Stimulated activated CD8-positive, alpha-beta memory T cell treated with anti-CD3 and anti-CD28 coated beads, Interleukin-12 subunit alpha, Interleukin-12 subunit beta, amount 100 ng/mL, for 24 hours (primary cell): ENCODE data around the gene NDUFA3.
"Not testable (repeated sequence)": the region's sequence is repeated elsewhere in the genome, so short reads cannot be mapped to it uniquely, and the experiment has no call there.

Source experiments
- DNase-seq: peaks from one replicate; pipeline ENCODE4 v3.0.0-alpha.2; 2020; ENCODE audit errors: extremely low read depth

The NDUFA3 gene

DNA sequence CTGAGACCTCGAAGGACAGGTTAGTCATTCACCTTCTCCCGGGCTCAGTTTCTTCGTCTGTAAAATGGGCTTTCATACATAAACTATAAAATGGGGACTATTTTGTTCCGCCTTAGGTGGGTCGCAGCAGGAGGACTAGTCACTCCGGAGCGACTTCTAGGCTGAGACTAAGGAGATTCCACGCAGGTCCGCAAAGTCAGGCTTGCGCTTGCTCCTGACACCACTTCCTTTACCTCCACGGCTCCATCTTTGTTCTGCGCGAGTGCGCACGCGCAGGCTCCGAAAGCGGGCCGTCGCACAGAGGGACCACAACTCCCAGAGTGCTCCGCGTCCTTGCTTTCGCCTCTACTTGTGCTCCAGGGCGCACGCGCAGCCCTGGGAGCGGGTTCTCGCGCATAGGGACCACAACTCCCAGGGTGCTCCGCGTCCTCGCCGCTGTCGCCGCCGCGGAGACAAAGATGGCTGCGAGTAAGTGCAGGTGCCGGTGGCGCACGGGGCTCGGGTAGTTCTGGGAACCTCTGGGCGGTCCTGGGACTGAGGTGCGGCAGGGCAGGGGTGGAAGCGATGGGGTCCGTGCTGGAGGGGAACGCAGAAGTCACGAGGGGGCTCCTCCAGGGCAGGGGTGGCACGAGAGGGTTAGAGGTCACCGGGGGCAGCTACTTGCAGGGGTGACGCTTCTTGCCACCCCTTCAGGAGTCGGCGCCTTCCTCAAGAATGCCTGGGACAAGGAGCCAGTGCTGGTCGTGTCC, at the start of gene NDUFA3:
NDUFA3 (plus strand) TSS at position 435 of the 749 bp plus-strand sequence; CDS start at position 459, 24 bp downstream.
- DNase-seq, result peak; percentile 95

DNA sequence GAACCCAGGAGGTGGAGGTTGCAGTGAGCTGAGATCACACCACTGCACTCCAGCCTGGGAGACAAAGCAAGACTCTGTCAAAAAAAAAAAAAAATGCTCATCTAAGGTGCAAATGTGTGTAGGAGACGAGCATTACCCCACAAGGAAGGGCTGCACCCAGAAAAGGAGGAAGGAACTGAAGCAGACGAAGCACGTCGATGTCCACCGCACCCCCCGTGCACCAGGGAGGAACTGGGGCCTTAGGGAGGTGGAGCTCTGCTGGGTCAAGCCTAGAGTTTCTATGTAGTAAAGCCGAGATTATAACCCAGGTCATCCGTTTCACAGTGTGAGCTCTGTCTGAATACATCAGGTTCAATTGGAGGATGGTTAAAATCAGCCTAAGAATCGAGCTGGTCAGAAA, 40.0 kb upstream of the NDUFA3 start:
- no peak for DNase-seq

- no peak for DNase-seq
These were observed 39.1 kb upstream of the NDUFA3 start, which contains the start of gene VSTM1 for GRCh38 chr19:54063350-54064116. TSS of gene VSTM1 (minus strand) at chr19:54063897. CDS start at chr19:54063777, 120 bp downstream.

DNA sequence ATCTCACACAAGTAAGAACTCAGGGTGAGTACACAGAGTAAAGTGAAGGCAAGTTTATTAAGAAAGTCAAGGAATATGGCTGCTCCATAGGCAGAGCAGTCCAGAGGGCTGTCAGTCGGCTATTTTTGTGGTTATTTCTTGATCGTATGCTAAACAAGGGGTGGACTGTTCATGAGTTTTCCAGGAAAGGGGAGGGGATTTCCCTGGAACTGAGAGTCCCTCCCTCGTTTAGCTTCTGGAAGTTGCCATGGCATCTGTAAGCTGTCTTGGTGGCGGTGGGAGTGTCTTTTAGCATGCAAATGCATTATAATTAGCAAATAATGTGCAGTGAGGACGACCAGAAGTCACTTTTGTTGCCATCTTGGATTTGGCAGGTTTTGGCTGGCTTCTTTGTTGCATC, 33.2 kb upstream of the NDUFA3 start:
- DNase-seq, result no peak

DNA sequence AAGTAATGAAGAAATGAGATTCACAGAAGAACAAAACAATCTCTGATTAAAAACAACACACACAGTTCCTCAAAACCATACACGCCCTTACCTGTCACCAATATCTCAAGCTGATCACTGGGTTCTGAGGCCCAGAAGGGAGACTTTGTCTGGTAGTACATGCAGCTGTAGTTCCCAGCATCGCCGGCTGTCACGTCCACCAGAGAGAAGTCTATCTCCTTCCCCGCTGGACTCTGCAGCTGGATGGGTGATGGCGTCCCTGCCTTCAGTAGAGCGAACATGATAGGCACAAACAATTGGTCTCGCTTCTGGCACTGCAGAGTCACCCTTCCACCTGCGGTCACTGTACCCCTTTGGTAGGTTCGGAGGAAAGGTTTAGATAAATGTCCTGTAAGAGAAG, 28.8 kb upstream of the NDUFA3 start:
- DNase-seq, result no peak

DNA sequence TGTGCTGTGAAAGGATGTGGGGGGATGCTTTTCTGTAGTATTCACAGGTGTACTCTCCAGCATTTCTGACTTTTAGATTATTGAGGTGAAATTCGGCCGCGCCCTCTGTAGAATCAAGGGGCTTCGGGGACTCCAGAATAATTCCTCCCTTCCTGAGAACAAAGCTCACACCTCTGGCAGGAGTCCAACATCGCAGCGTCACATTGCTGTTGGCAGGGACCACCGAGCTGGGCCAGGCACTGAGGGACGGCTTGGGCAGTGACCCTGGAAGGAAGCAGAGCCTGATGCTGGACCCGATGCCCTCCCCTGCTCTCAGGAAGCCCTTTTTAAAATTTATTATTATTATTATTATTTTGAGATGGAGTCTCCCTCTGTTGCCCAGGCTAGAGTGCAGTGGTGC, 27.8 kb upstream of the NDUFA3 start:
- no peak for DNase-seq

GRCh38 chr19:54077334-54077733, 25.3 kb upstream of the NDUFA3 start:
- no peak for DNase-seq

- DNase-seq, result no peak
These were observed 21.6 kb upstream of the NDUFA3 start, which contains the start of gene TARM1 for GRCh38 chr19:54081032-54081431. TSS of gene TARM1 (minus strand) at chr19:54081365. CDS start at chr19:54081340, 25 bp downstream.

- DNase-seq, result no peak
These were observed 18.2 kb upstream of the NDUFA3 start for GRCh38 chr19:54084410-54084809.

DNA sequence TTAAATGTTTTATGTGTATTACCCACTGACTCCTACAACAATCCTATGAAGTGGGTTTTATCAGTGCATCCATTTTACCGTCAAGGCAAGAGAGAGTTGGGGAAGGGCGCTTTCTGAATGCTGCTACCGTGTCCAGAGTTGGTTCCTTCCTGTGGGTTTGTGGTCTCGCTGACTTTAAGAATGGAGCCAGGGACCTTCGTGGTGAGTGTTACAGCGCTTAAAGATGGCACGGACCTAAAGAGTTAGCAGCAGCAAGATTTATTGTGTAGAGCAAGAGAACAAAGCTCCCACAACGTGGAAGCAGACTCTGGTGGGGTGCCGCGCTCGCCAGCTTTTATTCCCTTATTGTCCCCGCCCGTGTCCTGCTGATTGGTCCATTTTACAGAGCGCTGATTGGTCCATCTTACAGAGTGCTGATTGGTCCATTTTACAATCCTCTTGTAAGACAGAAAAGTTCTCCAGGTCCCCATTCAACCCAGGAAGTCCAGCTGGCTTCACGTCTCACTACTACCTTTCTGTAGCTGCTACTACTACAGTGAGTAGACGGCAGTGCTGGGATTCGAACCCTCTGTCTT, 8.1 kb upstream of the NDUFA3 start:
- DNase-seq, result no peak

DNA sequence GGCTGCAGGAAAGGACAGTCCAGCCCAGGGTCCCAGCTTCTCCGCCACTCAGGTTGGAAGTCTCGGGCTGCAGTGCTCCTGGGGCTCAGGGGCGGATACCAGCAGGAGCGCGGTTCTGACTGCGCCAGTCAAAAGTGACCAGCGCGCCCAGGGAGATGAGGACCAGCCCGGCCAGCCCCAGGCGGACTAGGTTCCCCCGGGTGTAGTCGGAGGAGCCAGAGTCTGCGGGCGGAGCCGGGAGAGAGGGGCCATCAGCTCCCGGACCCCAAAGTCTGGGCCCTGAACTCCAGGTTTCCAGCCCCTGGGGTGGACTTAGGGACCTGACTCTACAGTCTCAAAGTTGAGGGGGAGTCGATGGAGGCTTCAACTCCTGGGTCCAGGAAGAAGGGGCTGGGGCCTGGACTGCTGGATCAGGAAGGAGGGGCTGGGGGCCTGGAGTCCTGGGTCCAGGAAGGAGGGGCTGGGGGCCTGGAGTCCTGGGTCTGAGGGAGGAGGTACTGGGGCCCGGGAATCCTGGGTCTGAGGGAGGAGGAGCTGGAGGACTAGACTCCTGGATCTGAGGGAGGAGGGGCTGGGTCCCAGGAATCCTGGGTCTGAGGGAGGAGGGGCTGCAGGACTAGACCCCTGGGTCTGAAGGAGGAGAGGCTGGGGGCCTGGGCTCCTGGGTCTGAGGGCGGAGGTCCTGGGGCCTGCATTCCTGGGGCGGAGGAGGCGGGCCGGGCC, 7.4 kb upstream of the NDUFA3 start:
- no peak for DNase-seq

DNA sequence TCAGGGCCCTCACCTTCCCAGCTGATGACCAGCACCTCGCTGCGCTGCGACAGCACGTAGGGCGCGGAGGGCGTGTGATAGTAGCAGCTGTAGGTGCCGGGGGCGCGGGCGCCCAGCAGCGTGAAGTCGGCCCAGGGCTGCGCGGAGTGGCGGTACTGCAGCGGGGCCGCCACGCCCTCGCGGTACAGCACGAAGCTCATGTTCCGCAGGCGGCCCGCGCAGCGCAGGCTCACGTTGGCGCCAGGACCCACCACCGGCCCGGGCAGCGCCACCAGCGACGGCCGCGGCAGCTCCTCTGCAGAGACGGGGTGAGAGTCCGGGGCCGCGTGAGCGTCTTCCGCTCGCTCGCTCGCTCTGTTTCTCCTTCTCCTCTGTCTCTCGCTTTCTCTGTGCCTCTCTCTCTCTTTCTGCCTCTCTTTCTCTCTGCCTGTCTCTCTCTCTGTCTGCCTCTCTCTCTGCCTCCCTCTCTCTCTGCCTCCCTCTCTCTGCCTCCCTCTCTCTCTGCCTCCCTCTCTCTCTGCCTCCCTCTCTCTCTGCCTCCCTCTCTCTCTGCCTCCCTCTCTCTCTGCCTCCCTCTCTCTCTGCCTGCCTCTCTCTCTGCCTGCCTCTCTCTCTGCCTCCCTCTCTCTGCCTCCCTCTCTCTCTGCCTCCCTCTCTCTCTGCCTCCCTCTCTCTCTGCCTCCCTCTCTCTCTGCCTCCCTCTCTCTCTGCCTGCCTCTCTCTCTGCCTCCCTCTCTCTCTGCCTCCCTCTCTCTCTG, 6.6 kb upstream of the NDUFA3 start:
- not testable (repeated sequence) for DNase-seq

DNA sequence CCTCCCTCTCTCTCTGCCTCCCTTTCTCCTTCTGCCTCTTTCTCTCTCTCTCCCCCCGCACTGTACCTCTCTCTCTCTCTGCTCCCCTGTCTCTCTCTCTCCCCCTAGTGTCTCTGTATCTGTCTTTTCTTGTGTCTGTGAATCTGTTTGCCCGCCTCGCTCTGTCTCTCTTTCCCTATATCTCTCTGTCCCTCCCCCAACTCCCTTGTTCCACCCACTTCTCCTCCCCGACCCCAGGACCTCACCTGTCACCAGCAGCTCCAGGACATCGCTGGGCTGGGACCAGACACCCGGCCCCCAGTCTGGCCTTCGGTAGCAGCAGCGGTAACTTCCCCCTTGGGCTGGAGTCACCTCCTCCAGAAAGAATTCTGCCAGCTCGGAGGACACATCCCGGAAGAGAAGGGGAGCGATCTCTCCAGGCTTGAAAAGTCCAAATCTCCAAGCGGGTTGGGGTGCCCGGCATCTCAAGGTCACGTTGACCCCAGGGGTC, 6.0 kb upstream of the NDUFA3 start:
- DNase-seq, result no peak

DNA sequence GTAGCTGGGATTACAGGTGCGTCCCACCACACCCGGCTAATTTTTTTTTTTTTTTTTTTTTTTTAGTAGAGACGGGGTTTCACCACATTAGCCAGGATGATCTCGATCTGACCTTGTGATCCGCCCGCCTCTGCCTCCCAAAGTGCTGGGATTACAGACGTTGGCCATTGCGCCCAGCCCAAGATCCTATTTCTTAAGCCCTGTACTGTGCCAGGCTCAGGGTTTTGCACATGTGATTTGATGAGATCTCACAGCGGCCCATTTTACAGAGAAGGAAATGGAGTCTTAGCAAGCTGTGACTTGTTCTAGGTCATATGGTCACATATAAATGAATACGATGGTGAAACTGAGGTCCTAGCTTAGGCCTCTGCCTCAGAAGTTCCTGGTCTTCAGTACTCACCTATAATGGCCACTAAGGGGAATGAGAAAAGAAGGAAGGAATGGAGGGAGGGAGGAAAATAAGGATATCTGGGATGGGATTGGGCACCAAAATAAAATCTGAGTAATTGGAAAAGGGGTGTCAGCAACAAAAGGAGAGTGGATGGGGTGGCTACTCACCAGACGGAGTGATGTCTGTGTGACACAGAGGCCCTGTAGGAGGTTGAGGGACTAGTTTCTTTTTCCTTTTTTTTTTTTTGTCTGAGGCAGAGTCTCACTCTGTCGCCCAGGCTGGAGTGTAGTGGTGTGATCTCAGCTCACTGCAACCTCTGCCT, 3.3 kb upstream of the NDUFA3 start:
- DNase-seq, result no peak

DNA sequence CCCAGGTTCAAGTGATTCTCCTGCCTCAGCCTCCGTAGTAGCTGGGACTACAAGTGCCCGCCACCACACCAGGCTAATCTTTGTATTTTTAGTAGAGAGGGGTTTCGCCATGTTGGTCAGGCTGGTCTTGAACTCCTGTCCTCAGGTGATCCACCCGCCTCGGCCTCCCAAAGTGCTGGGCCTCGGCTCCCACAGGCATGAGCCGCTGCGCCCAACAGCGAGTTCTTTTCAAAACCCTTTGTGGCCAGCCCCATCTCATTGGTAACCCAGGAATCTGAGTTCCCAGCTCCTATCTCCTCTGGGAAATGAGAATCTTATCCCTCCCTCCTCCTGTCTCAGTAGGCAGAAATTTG, 2.8 kb upstream of the NDUFA3 start:
- DNase-seq, result not testable (repeated sequence)

DNA sequence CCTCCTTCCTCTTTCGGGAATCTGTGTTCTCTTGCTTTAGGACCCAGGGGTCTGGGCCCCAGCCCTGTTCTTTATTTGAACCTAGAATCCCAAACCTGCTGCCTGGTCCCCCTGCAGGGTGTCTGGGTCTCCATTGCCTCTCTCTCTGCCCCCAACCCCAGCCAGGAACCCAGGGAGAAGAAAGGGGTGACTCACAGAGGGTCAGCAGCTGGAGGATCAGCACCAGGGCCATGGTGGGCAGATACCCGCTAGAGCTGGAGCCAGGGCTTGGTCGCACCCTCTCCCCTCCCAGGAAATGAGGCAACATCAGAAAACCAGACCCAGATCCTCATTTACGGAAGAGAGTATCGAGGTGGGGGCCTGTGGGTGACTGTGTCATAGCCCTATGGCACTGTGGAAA, 2.1 kb upstream of the NDUFA3 start, which contains the start of gene OSCAR:
OSCAR (minus strand) TSS at position 243 of the 400 bp plus-strand sequence; CDS start at position 232, 11 bp downstream.
- no peak for DNase-seq

DNA sequence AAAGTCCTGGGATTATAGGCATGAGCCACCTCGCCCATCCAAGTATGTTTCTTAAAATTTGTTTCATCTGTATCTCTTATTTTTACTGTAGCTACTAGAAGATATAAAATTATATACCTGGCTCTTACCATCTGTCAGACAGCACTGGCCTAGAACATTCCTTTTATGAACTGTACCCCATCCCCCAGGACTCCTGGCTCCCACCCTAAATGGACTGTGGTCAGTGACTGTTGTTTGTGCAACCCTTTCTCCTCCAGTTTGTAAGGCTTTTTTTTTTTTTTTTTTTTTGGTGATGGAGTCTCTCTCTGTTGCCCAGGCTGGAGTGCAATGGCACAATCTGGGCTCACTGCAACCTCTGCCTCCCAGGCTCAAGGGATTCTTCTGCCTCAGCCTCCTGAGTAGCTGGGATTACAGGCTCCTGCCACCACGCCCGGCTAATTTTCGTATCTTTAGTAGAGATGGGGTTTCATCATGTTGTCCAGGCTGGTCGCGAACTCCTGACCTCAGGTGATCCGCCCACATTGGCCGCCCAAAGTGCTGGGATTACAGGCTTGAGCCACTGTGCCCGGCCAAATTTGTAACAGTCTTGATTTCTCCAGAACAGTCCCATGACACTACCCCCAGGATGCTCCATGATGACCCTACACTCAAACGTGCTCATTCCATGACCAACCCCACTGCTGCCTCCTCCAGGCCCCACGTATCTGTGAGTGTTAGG, 2.5 kb downstream of the NDUFA3 start:
- DNase-seq, result no peak

- DNase-seq, result no peak
These were observed 3.1 kb downstream of the NDUFA3 start for GRCh38 chr19:54105796-54106195.

DNA sequence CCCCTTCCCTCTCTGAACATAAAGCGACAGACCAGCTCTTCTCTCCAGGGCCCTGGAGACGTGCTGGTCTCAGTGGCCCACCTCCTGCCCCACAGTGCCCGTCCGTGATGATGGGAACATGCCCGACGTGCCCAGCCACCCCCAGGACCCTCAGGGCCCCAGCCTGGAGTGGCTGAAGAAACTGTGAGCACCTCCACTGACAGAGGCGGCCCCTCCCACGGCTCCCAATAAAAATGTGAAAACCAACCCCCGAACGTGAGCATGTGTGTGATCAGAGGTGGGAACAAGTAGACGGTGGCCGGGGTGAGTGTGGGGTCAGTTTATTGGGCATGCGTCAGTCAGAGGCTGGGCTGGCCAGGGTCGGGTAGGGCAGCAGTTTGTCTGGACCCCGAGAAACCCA, 4.1 kb downstream of the NDUFA3 start:
- no peak for DNase-seq
